ENCODE measurements around the gene KCNQ1. TPM values are rescaled to one million over a fixed set of nuclear protein-coding genes. Genes with fewer than 3 reads are reported as not detected.

Gene KCNQ1
- polyA plus RNA-seq, 2 donors, result 0.31 to 0.52 TPM

- Histone ChIP-seq H3K27ac (ENCODE audit: low read depth in 2 of 2, low read length in 1 of 2) (no peak overlapping the region), H3K9me3 (ENCODE audit: control insufficient read depth in 2 of 2, insufficient read depth in 1 of 2, low read depth in 1 of 2, low read length in 1 of 2) (no peaks in the 10 kb centered on the region), H3K27me3 (ENCODE audit: control insufficient read depth in 1 of 2, insufficient read depth in 2 of 2, low read length in 2 of 2) (no peaks in the 10 kb centered on the region), H3K4me1 (ENCODE audit: control insufficient read depth in 2 of 2, insufficient read depth in 2 of 2, low read length in 1 of 2) (no peaks in the 10 kb centered on the region), H3K4me3 (ENCODE audit: low read depth in 1 of 2, low read length in 2 of 2) (no peak overlapping the region), H3K36me3 (ENCODE audit: control insufficient read depth in 2 of 2, insufficient read depth in 2 of 2, low read length in 1 of 2) (no peaks in the 10 kb centered on the region)
- 85 to 93% methylated on average over 28 of the region's 28 CpGs for WGBS, 2 donors
These were observed 118.6 kb downstream of the KCNQ1 start for GRCh38 chr11:2563213-2564007.

GRCh38 chr11:2564008-2564530, 119.3 kb downstream of the KCNQ1 start:
- H3K9me3 ChIP-seq (ENCODE audit: control insufficient read depth in 2 of 2, insufficient read depth in 1 of 2, low read depth in 1 of 2, low read length in 1 of 2), result no peaks in the 10 kb centered on the region
- no peaks in the 10 kb centered on the region for H3K27me3 ChIP-seq (ENCODE audit: control insufficient read depth in 1 of 2, insufficient read depth in 2 of 2, low read length in 2 of 2)
- no peak overlapping the region for H3K27ac ChIP-seq (ENCODE audit: low read depth in 2 of 2, low read length in 1 of 2)
- no peaks in the 10 kb centered on the region for H3K4me1 ChIP-seq (ENCODE audit: control insufficient read depth in 2 of 2, insufficient read depth in 2 of 2, low read length in 1 of 2)
- 92% methylated on average over 14 of the region's 14 CpGs for WGBS, 2 donors
- H3K4me3 ChIP-seq (ENCODE audit: low read depth in 1 of 2, low read length in 2 of 2), result no peak overlapping the region
- H3K36me3 ChIP-seq (ENCODE audit: control insufficient read depth in 2 of 2, insufficient read depth in 2 of 2, low read length in 1 of 2), result no peaks in the 10 kb centered on the region

GRCh38 chr11:2564588-2565425, 120.0 kb downstream of the KCNQ1 start:
- Histone ChIP-seq H3K36me3 (ENCODE audit: control insufficient read depth in 2 of 2, insufficient read depth in 2 of 2, low read length in 1 of 2) (no peaks in the 10 kb centered on the region), H3K27ac (ENCODE audit: low read depth in 2 of 2, low read length in 1 of 2) (no peak overlapping the region), H3K27me3 (ENCODE audit: control insufficient read depth in 1 of 2, insufficient read depth in 2 of 2, low read length in 2 of 2) (no peaks in the 10 kb centered on the region), H3K9me3 (ENCODE audit: control insufficient read depth in 2 of 2, insufficient read depth in 1 of 2, low read depth in 1 of 2, low read length in 1 of 2) (no peaks in the 10 kb centered on the region), H3K4me3 (ENCODE audit: low read depth in 1 of 2, low read length in 2 of 2) (no peak overlapping the region), H3K4me1 (ENCODE audit: control insufficient read depth in 2 of 2, insufficient read depth in 2 of 2, low read length in 1 of 2) (no peaks in the 10 kb centered on the region)
- WGBS, 2 donors, result 86 to 87% methylated on average over 16 of the region's 16 CpGs

GRCh38 chr11:2565447-2566222, 120.8 kb downstream of the KCNQ1 start:
- H3K4me1 ChIP-seq (ENCODE audit: control insufficient read depth in 2 of 2, insufficient read depth in 2 of 2, low read length in 1 of 2), result no peaks in the 10 kb centered on the region
- H3K9me3 ChIP-seq (ENCODE audit: control insufficient read depth in 2 of 2, insufficient read depth in 1 of 2, low read depth in 1 of 2, low read length in 1 of 2), result no peaks in the 10 kb centered on the region
- 90% methylated on average over 13 of the region's 13 CpGs for WGBS, 2 donors
- no peak overlapping the region for H3K27ac ChIP-seq (ENCODE audit: low read depth in 2 of 2, low read length in 1 of 2)
- no peaks in the 10 kb centered on the region for H3K27me3 ChIP-seq (ENCODE audit: control insufficient read depth in 1 of 2, insufficient read depth in 2 of 2, low read length in 2 of 2)
- H3K4me3 ChIP-seq (ENCODE audit: low read depth in 1 of 2, low read length in 2 of 2), result no peak overlapping the region
- H3K36me3 ChIP-seq (ENCODE audit: control insufficient read depth in 2 of 2, insufficient read depth in 2 of 2, low read length in 1 of 2), result no peaks in the 10 kb centered on the region

- WGBS, 2 donors, result 87 to 90% methylated on average over 16 of the region's 16 CpGs
- Histone ChIP-seq H3K36me3 (ENCODE audit: control insufficient read depth in 2 of 2, insufficient read depth in 2 of 2, low read length in 1 of 2) (no peaks in the 10 kb centered on the region), H3K9me3 (ENCODE audit: control insufficient read depth in 2 of 2, insufficient read depth in 1 of 2, low read depth in 1 of 2, low read length in 1 of 2) (no peaks in the 10 kb centered on the region), H3K4me3 (ENCODE audit: low read depth in 1 of 2, low read length in 2 of 2) (no peak overlapping the region), H3K4me1 (ENCODE audit: control insufficient read depth in 2 of 2, insufficient read depth in 2 of 2, low read length in 1 of 2) (no peaks in the 10 kb centered on the region), H3K27ac (ENCODE audit: low read depth in 2 of 2, low read length in 1 of 2) (no peak overlapping the region), H3K27me3 (ENCODE audit: control insufficient read depth in 1 of 2, insufficient read depth in 2 of 2, low read length in 2 of 2) (no peaks in the 10 kb centered on the region)
These were observed 121.6 kb downstream of the KCNQ1 start for GRCh38 chr11:2566223-2567025.

GRCh38 chr11:2567026-2567671, 122.3 kb downstream of the KCNQ1 start:
- no peaks in the 10 kb centered on the region for H3K27me3 ChIP-seq (ENCODE audit: control insufficient read depth in 1 of 2, insufficient read depth in 2 of 2, low read length in 2 of 2)
- H3K9me3 ChIP-seq (ENCODE audit: control insufficient read depth in 2 of 2, insufficient read depth in 1 of 2, low read depth in 1 of 2, low read length in 1 of 2), result no peaks in the 10 kb centered on the region
- H3K36me3 ChIP-seq (ENCODE audit: control insufficient read depth in 2 of 2, insufficient read depth in 2 of 2, low read length in 1 of 2), result no peaks in the 10 kb centered on the region
- H3K27ac ChIP-seq (ENCODE audit: low read depth in 2 of 2, low read length in 1 of 2), result no peak overlapping the region
- H3K4me3 ChIP-seq (ENCODE audit: low read depth in 1 of 2, low read length in 2 of 2), result no peak overlapping the region
- H3K4me1 ChIP-seq (ENCODE audit: control insufficient read depth in 2 of 2, insufficient read depth in 2 of 2, low read length in 1 of 2), result no peaks in the 10 kb centered on the region
- 82 to 91% methylated on average over 5 of the region's 5 CpGs for WGBS, 2 donors

GRCh38 chr11:2569321-2569721, 124.5 kb downstream of the KCNQ1 start:
- no peaks in the 10 kb centered on the region for H3K27me3 ChIP-seq (ENCODE audit: control insufficient read depth in 1 of 2, insufficient read depth in 2 of 2, low read length in 2 of 2)
- H3K9me3 ChIP-seq (ENCODE audit: control insufficient read depth in 2 of 2, insufficient read depth in 1 of 2, low read depth in 1 of 2, low read length in 1 of 2), result peaks cover 0 to 2% of the 10 kb centered on the region in 2 donors
- H3K27ac ChIP-seq (ENCODE audit: low read depth in 2 of 2, low read length in 1 of 2), result no peak overlapping the region
- H3K36me3 ChIP-seq (ENCODE audit: control insufficient read depth in 2 of 2, insufficient read depth in 2 of 2, low read length in 1 of 2), result no peaks in the 10 kb centered on the region
- H3K4me3 ChIP-seq (ENCODE audit: low read depth in 1 of 2, low read length in 2 of 2), result no peak overlapping the region
- 78 to 80% methylated on average over 14 of the region's 14 CpGs for WGBS, 2 donors
- no peaks in the 10 kb centered on the region for H3K4me1 ChIP-seq (ENCODE audit: control insufficient read depth in 2 of 2, insufficient read depth in 2 of 2, low read length in 1 of 2)

GRCh38 chr11:2569731-2570210, 125.0 kb downstream of the KCNQ1 start:
- H3K36me3 ChIP-seq (ENCODE audit: control insufficient read depth in 2 of 2, insufficient read depth in 2 of 2, low read length in 1 of 2), result no peaks in the 10 kb centered on the region
- H3K27ac ChIP-seq (ENCODE audit: low read depth in 2 of 2, low read length in 1 of 2), result no peak overlapping the region
- H3K9me3 ChIP-seq (ENCODE audit: control insufficient read depth in 2 of 2, insufficient read depth in 1 of 2, low read depth in 1 of 2, low read length in 1 of 2), result peaks cover 0 to 2% of the 10 kb centered on the region in 2 donors
- H3K4me3 ChIP-seq (ENCODE audit: low read depth in 1 of 2, low read length in 2 of 2), result no peak overlapping the region
- WGBS, 2 donors, result 95 to 96% methylated on average over 10 of the region's 10 CpGs
- peaks cover 0 to 4% of the 10 kb centered on the region in 2 donors for H3K4me1 ChIP-seq (ENCODE audit: control insufficient read depth in 2 of 2, insufficient read depth in 2 of 2, low read length in 1 of 2)
- H3K27me3 ChIP-seq (ENCODE audit: control insufficient read depth in 1 of 2, insufficient read depth in 2 of 2, low read length in 2 of 2), result no peaks in the 10 kb centered on the region

All from esophagus (tissue), 2 donors.